ENCODE data around the gene NCOR2. TPM values are rescaled to one million over a fixed set of nuclear protein-coding genes. Genes with fewer than 3 reads are reported as not detected.
A peak's percentile ranks its signal among the peaks of the same experiment; 100 is the strongest.
"Not testable (repeated sequence)": the region's sequence is repeated elsewhere in the genome, so short reads cannot be mapped to it uniquely, and the experiment has no call there.

Gene NCOR2
- total RNA-seq, 1 donor from 2014 or later: 7.3 TPM

GRCh38 chr12:124603100-124603541 lies 35.7 kb upstream of the NCOR2 start:
- DNase-seq (ENCODE audit: low spot score in 2 of 2): no peak
- no peak for FAIRE-seq

- DNase-seq (ENCODE audit: low spot score in 2 of 2): no peak
- no peak for FAIRE-seq
Observed at GRCh38 chr12:124601706-124602105, 34.3 kb upstream of the NCOR2 start.

- DNase-seq (ENCODE audit: low spot score in 2 of 2): no peak
- FAIRE-seq: no peak
Observed at GRCh38 chr12:124599074-124599999, 31.9 kb upstream of the NCOR2 start.

GRCh38 chr12:124597041-124597440 lies 29.6 kb upstream of the NCOR2 start:
- DNase-seq (ENCODE audit: low spot score in 2 of 2): no peak
- no peak for FAIRE-seq

- no peak for FAIRE-seq
Observed at GRCh38 chr12:124595444-124595843, 28.0 kb upstream of the NCOR2 start.

GRCh38 chr12:124594851-124595250 lies 27.4 kb upstream of the NCOR2 start:
- FAIRE-seq: no peak

More at GRCh38 chr12:124595444-124595843, 28.0 kb upstream of the NCOR2 start:
- DNase-seq (ENCODE audit: low spot score in 2 of 2): no peak

GRCh38 chr12:124593851-124594401 lies 26.5 kb upstream of the NCOR2 start:
- no peak for DNase-seq (ENCODE audit: low spot score in 2 of 2)
- no peak for FAIRE-seq

More at GRCh38 chr12:124594851-124595250, 27.4 kb upstream of the NCOR2 start:
- no peak for DNase-seq (ENCODE audit: low spot score in 2 of 2)

- no peak for FAIRE-seq
- no peak for DNase-seq (ENCODE audit: low spot score in 2 of 2)
Observed at GRCh38 chr12:124593176-124593575, 25.8 kb upstream of the NCOR2 start.

- DNase-seq (ENCODE audit: low spot score in 2 of 2): no peak
- no peak for FAIRE-seq
Observed at GRCh38 chr12:124592481-124593160, 25.2 kb upstream of the NCOR2 start.

- no peak for FAIRE-seq
- no peak for DNase-seq (ENCODE audit: low spot score in 2 of 2)
Observed at GRCh38 chr12:124592050-124592449, 24.6 kb upstream of the NCOR2 start.

- DNase-seq (ENCODE audit: low spot score in 2 of 2): no peak
- FAIRE-seq: no peak
Observed at GRCh38 chr12:124590447-124590846, 23.0 kb upstream of the NCOR2 start.

GRCh38 chr12:124588751-124589267 lies 21.4 kb upstream of the NCOR2 start:
- FAIRE-seq (no peak), DNase-seq (ENCODE audit: low spot score in 2 of 2) (peak in 1 of 2 donors; percentile 77)

- no peak for FAIRE-seq
- DNase-seq (ENCODE audit: low spot score in 2 of 2): no peak
Observed at GRCh38 chr12:124588018-124588634, 20.7 kb upstream of the NCOR2 start.

- FAIRE-seq (no peak), DNase-seq (ENCODE audit: low spot score in 2 of 2) (no peak)
Observed at GRCh38 chr12:124586756-124587155, 19.3 kb upstream of the NCOR2 start.

- FAIRE-seq; DNase-seq (ENCODE audit: low spot score in 2 of 2): not testable (repeated sequence)
Observed at GRCh38 chr12:124584494-124584893, 17.1 kb upstream of the NCOR2 start.

GRCh38 chr12:124583854-124584253 lies 16.4 kb upstream of the NCOR2 start:
- no peak for FAIRE-seq
- no peak for DNase-seq (ENCODE audit: low spot score in 2 of 2)

- no peak for FAIRE-seq
- DNase-seq (ENCODE audit: low spot score in 2 of 2): no peak
Observed at GRCh38 chr12:124582108-124582424, 14.7 kb upstream of the NCOR2 start.

- no peak for DNase-seq (ENCODE audit: low spot score in 2 of 2)
- FAIRE-seq: no peak
Observed at GRCh38 chr12:124581307-124582107, 14.1 kb upstream of the NCOR2 start.

- DNase-seq (ENCODE audit: low spot score in 2 of 2): no peak
- no peak for FAIRE-seq
Observed at GRCh38 chr12:124579921-124580517, 12.6 kb upstream of the NCOR2 start.

Data from frontal cortex (tissue), 4 donors.